AG10803 (cell line): ENCODE measurements around the gene TGM6.
A peak's percentile ranks its signal among the peaks of the same experiment; 100 is the strongest.

ENCODE experiments used
- DNase-seq: peaks from one replicate; pipeline ENCODE4 v3.0.0; 2010; ENCODE audit warnings: low read depth
- H3K4me3 ChIP-seq: 2 replicates; pipeline ENCODE4 v1.5.1; 2011; ENCODE audit warnings: mild to moderate bottlenecking, low read length, control low read depth
- CTCF ChIP-seq: conservative IDR thresholded peaks from 2 replicates; pipeline ENCODE4 v1.5.1; 2011; ENCODE audit warnings: mild to moderate bottlenecking, low read length, control low read depth, inconsistent platforms

TGM6 gene

GRCh38 chr20:2468581-2469407 is 88.1 kb downstream of the TGM6 start:
- no peak for TF ChIP-seq CTCF
- peak overlapping the region; percentile 94 for H3K4me3 ChIP-seq
- DNase-seq: peak; percentile 31

- peak overlapping the region; percentile 94 for H3K4me3 ChIP-seq
- no peak for TF ChIP-seq CTCF
- peak; percentile 54 for DNase-seq
Observed at GRCh38 chr20:2469991-2470422, 89.3 kb downstream of the TGM6 start.

GRCh38 chr20:2470423-2471193 is 89.9 kb downstream of the TGM6 start, which contains the start of gene SNRPB:
TSS of gene SNRPB (minus strand) at chr20:2470789. CDS start at chr20:2470690, 99 bp downstream.
- peak; percentile 99 for DNase-seq

GRCh38 chr20:2473516-2473915 is 92.8 kb downstream of the TGM6 start:
- no peak overlapping the region for H3K4me3 ChIP-seq
- no peak for TF ChIP-seq CTCF
- peak; percentile 72 for DNase-seq

More at GRCh38 chr20:2470423-2471193, 89.9 kb downstream of the TGM6 start, which contains the start of gene SNRPB:
- peak within 1 kb of the TSS; percentile 94 for H3K4me3 ChIP-seq
- TF ChIP-seq CTCF: no peak

GRCh38 chr20:2475850-2476741 is 95.4 kb downstream of the TGM6 start:
- no peak for TF ChIP-seq CTCF
- DNase-seq: no peak
- H3K4me3 ChIP-seq: no peak overlapping the region

GRCh38 chr20:2476742-2477615 is 96.3 kb downstream of the TGM6 start:
- DNase-seq: no peak
- H3K4me3 ChIP-seq: no peak overlapping the region
- no peak for TF ChIP-seq CTCF
